Activated CD4-positive, alpha-beta T cell treated with anti-CD3 and anti-CD28 coated beads, Interleukin-2, amount 50 U/mL, for 48 hours (primary cell): ENCODE measurements around the gene LRRC10.
A peak's percentile ranks its signal among the peaks of the same experiment; 100 is the strongest.

Source experiments
- DNase-seq, 2 experiments: peaks; one replicate each; pipeline ENCODE4 v3.0.0-alpha.2; 2020

Gene LRRC10

GRCh38 chr12:69610729-69611128, at the start of gene LRRC10:
LRRC10 (minus strand) TSS chr12:69610907; CDS start chr12:69610838, 69 bp downstream.
- DNase-seq: no peak

GRCh38 chr12:69660164-69660863, 49.6 kb upstream of the LRRC10 start:
- no peak for DNase-seq

- no peak for DNase-seq
Measured at GRCh38 chr12:69658203-69658602, 47.5 kb upstream of the LRRC10 start.

- DNase-seq: no peak
Measured at GRCh38 chr12:69657376-69658137, 46.9 kb upstream of the LRRC10 start.

- DNase-seq: no peak
Measured at GRCh38 chr12:69655616-69656340, 45.1 kb upstream of the LRRC10 start.

- DNase-seq: no peak
Measured at GRCh38 chr12:69653703-69654102, 43.0 kb upstream of the LRRC10 start.

- DNase-seq: no peak
Measured at GRCh38 chr12:69651922-69652321, 41.2 kb upstream of the LRRC10 start.

- no peak for DNase-seq
Measured at GRCh38 chr12:69649529-69649928, 38.8 kb upstream of the LRRC10 start.

- no peak for DNase-seq
Measured at GRCh38 chr12:69648476-69648875, 37.8 kb upstream of the LRRC10 start.

- no peak for DNase-seq
Measured at GRCh38 chr12:69647178-69647577, 36.5 kb upstream of the LRRC10 start.

GRCh38 chr12:69645031-69645430, 34.3 kb upstream of the LRRC10 start:
- no peak for DNase-seq

GRCh38 chr12:69644511-69644910, 33.8 kb upstream of the LRRC10 start:
- no peak for DNase-seq

- no peak for DNase-seq
Measured at GRCh38 chr12:69642531-69642930, 31.8 kb upstream of the LRRC10 start.

- DNase-seq: no peak
Measured at GRCh38 chr12:69641546-69641945, 30.8 kb upstream of the LRRC10 start.

- peak; percentile 70 for DNase-seq
Measured at GRCh38 chr12:69639400-69640016, 28.8 kb upstream of the LRRC10 start.

- no peak for DNase-seq
Measured at GRCh38 chr12:69633061-69633460, 22.4 kb upstream of the LRRC10 start.

- no peak for DNase-seq
Measured at GRCh38 chr12:69630191-69630590, 19.5 kb upstream of the LRRC10 start.

- DNase-seq: no peak
Measured at GRCh38 chr12:69627501-69627900, 16.8 kb upstream of the LRRC10 start.

- DNase-seq: no peak
Measured at GRCh38 chr12:69623970-69624369, 13.3 kb upstream of the LRRC10 start.

GRCh38 chr12:69621551-69621950, 10.8 kb upstream of the LRRC10 start:
- DNase-seq: no peak

- no peak for DNase-seq
Measured at GRCh38 chr12:69620921-69621320, 10.2 kb upstream of the LRRC10 start.

GRCh38 chr12:69620077-69620476, 9.4 kb upstream of the LRRC10 start:
- DNase-seq: no peak

- no peak for DNase-seq
Measured at GRCh38 chr12:69619050-69619449, 8.3 kb upstream of the LRRC10 start.
